HG03342 (cell line): ENCODE data around the gene ATF7IP.
A peak's percentile ranks its signal among the peaks of the same experiment; 100 is the strongest.

Experiments
- ATAC-seq: cut with Tn5 transposase; IDR thresholded peaks from one replicate; pipeline ENCODE4 v1.9.1; 2021; ENCODE audit warnings: mild to moderate bottlenecking, moderate library complexity; ENCODE audit not compliant: unreplicated experiment

Gene ATF7IP

DNA sequence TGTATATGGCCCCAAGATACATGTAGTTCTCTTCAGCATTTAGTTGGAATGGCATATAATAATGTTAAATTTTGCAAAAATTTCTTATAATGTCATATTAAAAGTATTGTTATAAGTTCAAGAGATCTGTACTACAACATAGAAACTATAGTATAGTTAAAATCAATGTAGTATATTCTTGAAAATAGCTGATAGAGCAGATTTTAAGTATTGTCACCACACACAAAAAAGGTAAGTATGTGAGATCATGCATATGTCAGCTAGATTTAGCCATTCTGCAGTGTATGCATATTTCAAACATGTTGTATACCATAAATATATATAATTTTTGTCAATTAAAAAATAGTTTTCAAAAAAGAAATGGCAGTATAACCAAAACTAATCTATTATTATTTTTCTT lies 115.7 kb downstream of the ATF7IP start:
- no peak for ATAC-seq

- ATAC-seq: no peak
Measured at GRCh38 chr12:14482361-14482760, 116.9 kb downstream of the ATF7IP start.

DNA sequence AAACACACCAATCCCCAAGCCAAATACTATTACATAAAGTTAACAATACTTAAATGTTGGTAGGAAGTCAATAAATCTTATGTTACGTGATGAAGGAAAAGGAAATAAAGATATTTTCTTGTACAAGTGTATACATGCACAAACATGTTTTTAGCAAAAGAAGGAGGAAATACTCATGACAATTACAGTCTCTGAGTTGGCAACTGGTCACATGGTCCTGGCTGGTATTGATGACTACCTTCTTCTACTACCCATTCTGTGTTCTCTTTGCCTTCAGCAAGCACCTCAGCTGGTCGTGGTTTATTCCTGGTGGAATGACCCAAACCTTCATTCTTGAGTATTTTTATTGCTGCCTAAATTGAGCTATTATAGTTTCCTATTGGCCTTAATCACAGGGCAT lies 117.4 kb downstream of the ATF7IP start:
- ATAC-seq: no peak

GRCh38 chr12:14495326-14495725 lies 129.8 kb downstream of the ATF7IP start:
- ATAC-seq: no peak

GRCh38 chr12:14505626-14506596 lies 140.4 kb downstream of the ATF7IP start:
- ATAC-seq: no peak

DNA sequence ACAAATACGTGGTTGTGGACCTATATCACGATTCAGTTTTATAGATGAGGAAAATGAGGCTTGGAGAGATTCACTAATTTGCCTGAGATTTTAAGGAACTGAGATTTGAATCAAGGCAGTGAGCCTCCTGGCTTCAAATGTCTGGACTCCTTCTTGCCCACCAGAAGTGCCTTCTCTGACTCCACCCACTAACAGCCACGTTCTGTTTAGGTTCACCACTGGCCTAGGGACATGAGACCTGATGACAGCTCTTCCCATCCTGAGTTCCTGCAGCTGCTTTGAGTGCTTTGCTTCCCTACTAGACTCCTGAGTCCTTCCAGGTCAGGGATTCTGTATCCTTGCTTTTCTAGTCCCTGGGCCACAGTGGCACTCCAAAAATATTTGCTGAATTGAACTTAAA lies 145.1 kb downstream of the ATF7IP start:
- ATAC-seq: no peak

DNA sequence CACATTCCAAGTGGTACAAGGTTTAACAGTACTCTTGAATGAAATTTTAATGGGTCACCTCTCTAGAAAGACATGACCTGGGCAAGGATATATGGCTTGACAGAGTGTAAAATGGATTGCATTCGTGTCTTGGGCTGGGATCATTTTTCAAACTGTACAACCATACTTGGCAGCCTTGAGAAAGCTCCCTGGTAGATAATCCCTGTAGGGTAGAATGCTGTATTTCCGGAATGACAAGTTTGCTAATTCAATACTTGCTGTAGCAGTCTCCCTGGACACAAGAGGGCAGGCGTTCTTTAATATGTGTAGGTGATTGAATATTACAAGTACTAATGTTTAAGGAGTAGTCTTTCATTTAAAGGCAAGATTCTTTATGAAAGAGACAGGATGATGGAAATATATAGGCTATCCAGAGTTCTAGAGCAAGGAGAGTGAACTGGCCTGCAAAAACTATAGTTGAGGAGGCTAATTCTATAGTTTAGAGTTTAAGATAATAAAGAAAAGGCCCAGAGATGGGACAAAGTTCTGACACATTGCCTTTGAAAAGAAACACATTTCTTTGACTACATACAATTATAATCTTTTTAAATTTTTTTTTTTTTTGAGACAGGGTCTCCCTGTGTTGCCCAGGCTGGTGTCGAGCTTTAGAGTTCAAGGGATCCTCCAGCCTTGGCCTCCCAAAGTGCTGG lies 148.8 kb downstream of the ATF7IP start:
- peak; percentile 56 for ATAC-seq

DNA sequence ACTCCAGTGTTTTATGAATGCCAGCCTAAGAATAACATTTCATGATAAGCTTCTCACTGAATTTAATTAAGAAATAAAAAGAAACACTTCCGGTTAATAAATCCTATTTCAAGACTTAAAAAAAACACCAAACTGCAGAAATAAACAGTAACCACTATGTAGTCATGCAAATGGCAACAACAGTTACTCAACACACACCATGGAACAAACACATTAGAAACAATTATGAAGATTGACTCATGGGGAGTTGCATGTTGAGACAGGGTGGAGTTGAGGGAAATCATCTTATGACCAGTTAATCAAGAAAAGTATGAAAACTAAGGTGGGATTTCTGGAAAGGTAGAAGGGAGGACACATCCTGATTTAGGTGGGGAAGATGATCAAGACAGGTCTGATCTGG lies 149.5 kb downstream of the ATF7IP start:
- no peak for ATAC-seq

DNA sequence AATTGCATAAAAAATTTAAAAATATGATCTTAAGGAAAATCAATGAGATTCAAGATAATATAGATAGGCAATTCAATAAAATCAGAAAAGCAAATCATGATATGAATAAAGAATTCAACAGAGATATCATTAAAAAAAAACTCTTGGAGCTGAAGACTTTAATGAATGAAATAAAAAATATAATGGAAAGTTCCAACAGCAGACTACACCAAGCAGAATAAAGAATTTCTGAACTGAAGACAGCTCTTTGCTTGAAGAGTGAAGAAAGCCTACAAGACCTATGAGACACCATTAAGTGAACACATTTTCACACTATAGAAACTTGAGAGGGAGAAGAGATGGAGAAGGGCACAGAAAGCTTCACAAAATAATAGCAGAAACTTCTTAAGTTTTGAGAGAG lies 156.3 kb downstream of the ATF7IP start:
- ATAC-seq: no peak

DNA sequence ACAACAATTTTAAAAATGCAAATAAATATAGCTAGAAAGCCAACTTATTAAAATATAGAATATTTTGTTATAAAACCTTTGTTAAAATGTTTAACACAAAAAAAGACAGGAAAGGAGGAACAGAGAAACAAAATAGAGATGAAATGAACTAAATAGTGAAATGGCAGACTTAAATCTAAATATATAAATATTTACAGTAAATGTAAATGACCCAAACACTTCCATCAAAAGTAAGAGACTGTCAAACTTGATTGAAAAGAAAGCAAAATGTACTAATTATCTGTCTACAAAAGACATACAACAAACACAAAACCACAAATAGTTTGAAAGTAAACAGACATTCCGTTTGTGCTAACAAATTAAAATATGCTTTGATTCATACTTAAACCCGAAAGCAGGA lies 160.5 kb downstream of the ATF7IP start:
- ATAC-seq: no peak

GRCh38 chr12:14532152-14532551 lies 166.7 kb downstream of the ATF7IP start:
- no peak for ATAC-seq

DNA sequence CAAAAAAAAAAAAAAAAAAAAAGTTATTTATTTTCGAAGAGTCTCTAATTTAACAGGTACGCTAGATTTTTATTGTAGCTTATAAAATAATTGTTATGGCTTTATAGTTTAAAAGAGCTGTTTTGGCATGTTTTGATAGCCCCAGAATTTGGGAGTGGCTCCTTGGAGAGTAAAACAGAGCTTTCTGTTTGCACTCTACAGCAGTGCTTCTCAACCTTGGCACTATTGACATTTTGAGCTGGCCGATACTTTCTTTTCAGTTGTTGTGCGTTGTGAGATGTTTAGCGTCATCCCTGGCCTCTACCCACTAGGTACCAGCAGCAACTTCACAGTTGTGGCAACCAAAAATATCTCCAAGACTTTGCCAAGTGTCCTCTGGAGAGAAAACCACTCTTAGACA lies 171.6 kb downstream of the ATF7IP start:
- ATAC-seq: no peak

DNA sequence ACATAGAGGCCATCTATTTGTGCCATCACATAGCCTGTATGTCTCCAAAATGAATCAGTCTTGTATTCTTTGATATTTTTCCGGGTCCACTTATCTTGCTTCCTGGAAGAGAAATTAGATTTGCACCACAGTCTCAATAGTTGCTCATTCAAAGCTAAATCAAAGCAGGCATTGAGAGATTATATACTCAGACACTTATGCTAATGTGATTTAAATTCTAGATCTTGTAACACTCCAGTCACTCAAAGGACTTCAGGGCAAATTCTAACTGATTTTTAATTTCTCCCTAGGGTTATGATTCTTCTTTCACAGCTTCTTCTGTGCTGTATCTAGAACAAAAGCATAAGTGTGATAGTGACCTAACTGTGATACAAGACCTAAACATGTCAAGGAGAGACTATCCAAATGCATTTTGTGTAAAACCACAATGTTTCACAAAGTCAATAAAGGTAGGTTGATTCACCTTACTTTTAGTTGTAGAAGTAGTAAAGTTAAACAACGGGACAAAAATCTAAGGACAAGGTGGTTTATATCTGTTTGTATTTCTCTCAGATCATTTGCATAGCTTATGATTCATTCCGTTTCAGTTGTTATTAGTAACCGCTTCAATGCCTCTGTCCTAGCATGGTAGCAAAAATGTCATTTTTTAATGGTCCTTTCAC lies 175.4 kb downstream of the ATF7IP start:
- ATAC-seq: no peak

DNA sequence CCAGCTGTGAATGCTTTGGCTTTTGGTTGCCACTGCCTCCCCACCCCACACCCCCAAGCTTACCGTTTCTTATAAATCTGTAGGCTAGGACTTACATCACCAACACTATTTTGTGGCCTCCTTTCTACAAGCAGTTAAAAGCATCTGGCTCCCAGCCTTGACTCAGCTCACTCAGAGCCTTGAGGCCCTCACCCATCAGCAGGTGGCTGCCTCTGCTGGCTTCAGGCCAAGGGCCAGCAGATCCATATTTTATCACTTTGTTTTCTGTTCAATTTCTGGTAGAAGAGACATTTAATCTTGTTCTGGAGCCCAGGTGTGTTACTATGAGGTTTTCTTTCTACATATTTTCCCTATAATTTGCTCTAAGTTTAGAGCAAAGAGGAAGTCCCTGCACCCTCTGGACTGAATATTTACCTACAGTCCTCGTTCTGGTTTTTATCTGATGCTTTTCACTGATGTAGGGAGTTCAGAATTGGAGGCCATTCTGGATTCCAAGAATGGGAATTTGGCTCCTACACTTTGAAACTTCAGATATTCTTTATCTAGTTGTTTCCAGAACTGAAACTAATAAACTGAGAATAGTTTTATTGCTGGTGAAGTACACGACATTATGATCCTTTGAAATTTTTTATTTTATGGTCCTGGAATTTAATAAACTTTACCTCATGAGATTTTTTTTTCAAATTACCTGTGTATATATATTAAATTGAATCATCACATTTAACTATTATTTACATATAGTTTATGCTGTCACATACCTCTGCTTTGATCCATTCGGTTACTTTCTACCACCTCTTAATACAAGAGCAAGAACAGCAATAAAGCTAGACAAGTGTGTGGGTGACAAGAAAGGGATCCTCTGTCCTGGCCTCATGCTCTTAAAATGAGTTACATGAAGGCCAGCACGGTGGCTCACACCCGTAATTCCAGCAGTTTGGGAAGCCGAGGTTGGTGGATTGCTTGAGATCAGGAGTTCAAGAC lies 180.0 kb downstream of the ATF7IP start:
- no peak for ATAC-seq

- ATAC-seq: no peak
Measured at GRCh38 chr12:14547571-14547970, 182.1 kb downstream of the ATF7IP start.

- no peak for ATAC-seq
Measured at GRCh38 chr12:14548609-14549008, 183.1 kb downstream of the ATF7IP start.
